Measurements from ENCODE around the gene NOXO1. TPM values are rescaled to one million over a fixed set of nuclear protein-coding genes. Genes with fewer than 3 reads are reported as not detected.

The NOXO1 gene
- total and polyA plus RNA-seq, 4 donors: 0.28 to 0.67 (median 0.63) TPM; not detected in 1

- no peaks in the 10 kb centered on the region for H3K27me3 ChIP-seq (ENCODE audit: control insufficient read depth in 4 of 4, insufficient read depth in 4 of 4, low read length in 3 of 4)
- no peaks in the 10 kb centered on the region for H3K9me3 ChIP-seq (ENCODE audit: control insufficient read depth in 4 of 4, low read length in 3 of 4)
- 93% methylated on average over 28 of the region's 28 CpGs for WGBS
- H3K27ac ChIP-seq (ENCODE audit: low read depth in 1 of 2, low read length in 2 of 2): no peak overlapping the region
- H3K4me3 ChIP-seq (ENCODE audit: low read depth in 1 of 3, low read length in 3 of 3): no peak overlapping the region
- H3K36me3 ChIP-seq (ENCODE audit: control insufficient read depth in 4 of 4, insufficient read depth in 3 of 4, low read depth in 1 of 4, low read length in 3 of 4): peaks cover 24 to 67% (median 28%) of the 10 kb centered on the region in 4 donors
- TF ChIP-seq ATF3 (IDR thresholded peaks at IDR 0.05) (no peak), ZBTB33 (IDR thresholded peaks at IDR 0.05) (no peak), FOXA2 (IDR thresholded peaks at IDR 0.05) (no peak), CTCF (IDR thresholded peaks at IDR 0.05; ENCODE audit: low read depth, low read length, missing input control) (no peak), RAD21 (IDR thresholded peaks at IDR 0.05) (no peak), JUND (IDR thresholded peaks at IDR 0.05) (no peak), YY1 (IDR thresholded peaks at IDR 0.05) (no peak), TAF1 (conservative IDR thresholded peaks at IDR 0.05) (no peak), NR2F2 (IDR thresholded peaks at IDR 0.05) (no peak), HNF4A (conservative IDR thresholded peaks at IDR 0.05) (no peak), GABPA (IDR thresholded peaks at IDR 0.05 in 1 of 2, conservative IDR thresholded peaks at IDR 0.05 in 1 of 2) (no peak), RXRA (IDR thresholded peaks at IDR 0.05) (no peak), HNF4G (IDR thresholded peaks at IDR 0.05) (no peak), REST (IDR thresholded peaks at IDR 0.05) (no peak), FOXA1 (IDR thresholded peaks at IDR 0.05) (no peak), MAX (IDR thresholded peaks at IDR 0.05) (no peak), SP1 (IDR thresholded peaks at IDR 0.05) (no peak)
- no peak for DNase-seq (ENCODE audit: low spot score)
- H3K4me1 ChIP-seq (ENCODE audit: control insufficient read depth in 4 of 4, insufficient read depth in 4 of 4, low read length in 3 of 4): peaks cover 10 to 18% (median 15%) of the 10 kb centered on the region in 4 donors
- no peak overlapping the region for H3K9ac ChIP-seq (ENCODE audit: low read depth in 1 of 2, low read length in 2 of 2)
These were observed 18.7 kb upstream of the NOXO1 start for GRCh38 chr16:1999866-2000514.

Data from liver (tissue), 9 donors.